A673 (cell line): Measurements from ENCODE around the gene MOSMO. TPM values are rescaled to one million over a fixed set of nuclear protein-coding genes. Genes with fewer than 3 reads are reported as not detected.

ENCODE experiments used
- BruUV-seq: library from RNA; stranded (reverse); fragments of 400-500 nt; replicated peaks from 2 replicates; lab custom pipeline; 2021; lab: Mats Ljungman, UMichigan
- CTCF ChIA-PET: fragments of 300-600 bp; sonication (Branson Sonifier 250); formaldehyde crosslinking; loops from one replicate; lab custom pipeline; 2022; ENCODE audit warnings: antibody characterized with exemption; lab: Charles Lee
- POLR2A ChIA-PET: fragments of 300-600 bp; sonication (Branson Sonifier 250); formaldehyde crosslinking; loops from one replicate; lab custom pipeline; 2022; ENCODE audit warnings: antibody characterized with exemption; ENCODE audit not compliant: low non-redundant PET; lab: Charles Lee
- DNase-seq: peaks from one replicate; pipeline ENCODE4 v3.0.0-alpha.2; 2015; ENCODE audit warnings: low spot score
- H3K27ac ChIP-seq: fragments of 200-600 bp; sonication (generic); 2 replicates; pipeline ENCODE4 v1.5.1; 2016; ENCODE audit warnings: mixed run types, low read depth, mild to moderate bottlenecking, mixed read lengths, antibody characterized with exemption, low read length; ENCODE audit not compliant: poor library complexity, severe bottlenecking
- H3K27me3 ChIP-seq: fragments of 200-600 bp; sonication (generic); replicated peaks from 2 replicates; pipeline ENCODE4 v1.6.1; 2017; ENCODE audit warnings: mixed run types, low read depth, mild to moderate bottlenecking, mixed read lengths, antibody characterized with exemption, low read length; ENCODE audit not compliant: insufficient read depth, poor library complexity
- H3K36me3 ChIP-seq: fragments of 200-600 bp; sonication (generic); 2 replicates; pipeline ENCODE4 v1.6.1; 2016; ENCODE audit warnings: mixed run types, mild to moderate bottlenecking, mixed read lengths, antibody characterized with exemption, low read length; ENCODE audit not compliant: insufficient read depth, poor library complexity, severe bottlenecking
- H3K4me1 ChIP-seq: fragments of 200-600 bp; sonication (generic); 2 replicates; pipeline ENCODE4 v1.6.1; 2017; ENCODE audit warnings: mixed run types, mild to moderate bottlenecking, mixed read lengths, antibody characterized with exemption, low read length; ENCODE audit not compliant: insufficient read depth, poor library complexity, severe bottlenecking
- H3K4me3 ChIP-seq: fragments of 200-600 bp; sonication (generic); 2 replicates; pipeline ENCODE4 v1.5.1; 2016; ENCODE audit warnings: low read depth, mixed run types, mild to moderate bottlenecking, mixed read lengths, low read length; ENCODE audit not compliant: poor library complexity, severe bottlenecking
- H3K9me3 ChIP-seq: fragments of 200-600 bp; sonication (generic); 2 replicates; pipeline ENCODE4 v1.6.1; 2016; ENCODE audit warnings: mixed run types, low read depth, mild to moderate bottlenecking, mixed read lengths, antibody characterized with exemption, low read length; ENCODE audit not compliant: poor library complexity, severe bottlenecking
- EZH2 ChIP-seq: fragments of 200-600 bp; sonication (generic); IDR thresholded peaks from 2 replicates; pipeline ENCODE4 v1.6.1; 2017; ENCODE audit warnings: borderline replicate concordance, low read depth, mild to moderate bottlenecking, mixed read lengths, antibody characterized with exemption, low read length; ENCODE audit not compliant: poor library complexity, severe bottlenecking
- intact Hi-C: fragments of 100-400 bp; cut with micrococcal nuclease; formaldehyde crosslinking; loops from one replicate; pipeline ENCODE4 v1.10.0; 2022; ENCODE audit not compliant: unreplicated experiment
- total RNA-seq: library from RNA; stranded (reverse); gene quantifications from 2 replicates; pipeline ENCODE4 v1.2.3, GENCODE V29; 2021
- TF ChIP-seq, protein P1 (sequence below): fragments of 300-800, 200-600 bp; sonication (generic); conservative IDR thresholded peaks from 2 replicates; pipeline ENCODE4 v1.5.1; 2017; ENCODE audit warnings: low read depth, mild to moderate bottlenecking, antibody characterized with exemption, low read length, moderate library complexity, mixed read lengths

Gene MOSMO
- total RNA-seq, 1 experiment from 2014 or later = 14.6 TPM

DNA sequence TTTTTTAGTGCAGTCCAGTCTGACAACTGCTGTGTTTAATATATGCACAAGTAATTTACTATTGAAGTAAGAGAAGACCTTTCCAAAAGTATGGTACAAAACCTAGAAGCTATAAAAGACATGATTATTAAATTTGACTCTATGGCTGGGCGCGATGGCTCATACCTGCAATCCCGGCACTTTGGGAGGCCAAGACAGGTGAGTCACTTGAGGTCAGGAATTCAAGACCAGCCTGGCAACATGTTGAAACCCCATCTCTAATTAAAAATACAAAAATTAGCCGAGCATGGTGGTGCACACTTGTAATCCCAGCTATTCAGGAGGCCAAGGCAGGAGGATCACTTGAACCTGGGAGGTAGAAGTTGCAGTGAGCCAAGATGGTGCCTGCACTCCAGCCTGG is 43.1 kb downstream of the MOSMO start:
- intact Hi-C loops = no loop called here
- POLR2A ChIA-PET = interaction anchor here (0.6 kb wide), 1 partner anchor 807 kb away, joined by 11 read pairs; no protein-coding TSS in a partner anchor
- no peak for TF ChIP-seq EZH2
- TF ChIP-seq, protein P1, sequence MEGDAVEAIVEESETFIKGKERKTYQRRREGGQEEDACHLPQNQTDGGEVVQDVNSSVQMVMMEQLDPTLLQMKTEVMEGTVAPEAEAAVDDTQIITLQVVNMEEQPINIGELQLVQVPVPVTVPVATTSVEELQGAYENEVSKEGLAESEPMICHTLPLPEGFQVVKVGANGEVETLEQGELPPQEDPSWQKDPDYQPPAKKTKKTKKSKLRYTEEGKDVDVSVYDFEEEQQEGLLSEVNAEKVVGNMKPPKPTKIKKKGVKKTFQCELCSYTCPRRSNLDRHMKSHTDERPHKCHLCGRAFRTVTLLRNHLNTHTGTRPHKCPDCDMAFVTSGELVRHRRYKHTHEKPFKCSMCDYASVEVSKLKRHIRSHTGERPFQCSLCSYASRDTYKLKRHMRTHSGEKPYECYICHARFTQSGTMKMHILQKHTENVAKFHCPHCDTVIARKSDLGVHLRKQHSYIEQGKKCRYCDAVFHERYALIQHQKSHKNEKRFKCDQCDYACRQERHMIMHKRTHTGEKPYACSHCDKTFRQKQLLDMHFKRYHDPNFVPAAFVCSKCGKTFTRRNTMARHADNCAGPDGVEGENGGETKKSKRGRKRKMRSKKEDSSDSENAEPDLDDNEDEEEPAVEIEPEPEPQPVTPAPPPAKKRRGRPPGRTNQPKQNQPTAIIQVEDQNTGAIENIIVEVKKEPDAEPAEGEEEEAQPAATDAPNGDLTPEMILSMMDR = no peak
- no peak for DNase-seq
- no peaks in the 10 kb centered on the region for H3K36me3 ChIP-seq
- H3K4me3 ChIP-seq = no peak overlapping the region
- no TSS peak for BruUV-seq
- H3K27me3 ChIP-seq = no peaks in the 10 kb centered on the region
- no peaks in the 10 kb centered on the region for H3K9me3 ChIP-seq
- H3K4me1 ChIP-seq = no peaks in the 10 kb centered on the region
- CTCF ChIA-PET = no interaction called here
- no peak overlapping the region for H3K27ac ChIP-seq

DNA sequence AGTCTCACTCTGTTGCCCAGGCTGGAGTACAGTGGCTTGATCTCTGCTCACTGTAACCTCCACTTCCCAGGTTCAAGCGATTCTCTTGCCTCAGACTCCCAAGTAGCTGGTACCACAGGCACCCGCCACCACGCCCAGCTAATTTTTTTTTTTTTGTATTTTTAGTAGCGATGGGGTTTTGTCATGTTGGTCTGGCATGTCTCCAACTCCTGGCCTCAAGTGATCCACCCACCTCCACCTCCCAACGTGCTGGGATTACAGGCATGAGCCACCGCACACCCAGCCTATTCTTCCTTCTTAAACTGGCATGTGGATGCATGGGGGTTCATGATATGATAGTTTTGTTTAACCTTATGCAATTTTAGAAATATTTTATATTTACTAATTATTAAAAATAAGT is 45.1 kb downstream of the MOSMO start:
- intact Hi-C loops = no loop called here
- Histone ChIP-seq H3K27me3 (no peaks in the 10 kb centered on the region), H3K4me1 (no peaks in the 10 kb centered on the region), H3K4me3 (no peak overlapping the region), H3K36me3 (no peaks in the 10 kb centered on the region), H3K27ac (no peak overlapping the region), H3K9me3 (no peaks in the 10 kb centered on the region)
- DNase-seq = no peak
- CTCF ChIA-PET = no interaction called here
- no peak for TF ChIP-seq EZH2
- TF ChIP-seq, protein P1 = no peak
- BruUV-seq = no TSS peak
- POLR2A ChIA-PET = no interaction called here

DNA sequence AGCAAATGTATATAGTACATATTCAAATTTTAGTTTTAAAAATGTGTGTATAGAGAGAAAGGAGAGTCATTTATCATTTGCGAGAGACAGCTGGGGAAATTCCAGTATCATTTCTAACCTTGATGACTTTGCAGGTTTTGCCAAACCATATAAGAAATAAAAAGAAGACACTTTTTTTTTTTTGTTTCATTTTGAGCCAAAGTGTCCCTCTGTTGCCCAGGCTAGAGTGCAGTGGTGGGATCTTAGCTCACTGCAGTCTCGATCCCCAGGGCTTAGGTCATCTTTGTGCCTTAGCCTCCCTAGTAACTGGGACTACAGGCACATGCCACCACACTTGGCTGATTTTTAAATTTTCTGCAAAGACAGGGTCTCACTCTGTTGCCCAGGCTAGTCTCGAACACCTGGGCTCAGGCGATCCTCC is 46.0 kb downstream of the MOSMO start:
- Histone ChIP-seq H3K36me3 (no peaks in the 10 kb centered on the region), H3K27ac (no peak overlapping the region), H3K27me3 (no peaks in the 10 kb centered on the region), H3K4me1 (no peaks in the 10 kb centered on the region), H3K4me3 (no peak overlapping the region), H3K9me3 (no peaks in the 10 kb centered on the region)
- no TSS peak for BruUV-seq
- TF ChIP-seq EZH2 = no peak
- TF ChIP-seq, protein P1 = no peak
- intact Hi-C loops = no loop called here
- POLR2A ChIA-PET = no interaction called here
- DNase-seq = no peak
- CTCF ChIA-PET = no interaction called here
